OCI-LY3 (cell line): ENCODE data around the gene CTTNBP2NL.

Source experiments
- EZH2phosphoT487 ChIP-seq: fragments of 200-600 bp; shearing (Covaris generic); IDR thresholded peaks from 2 replicates; pipeline ENCODE4 v1.6.1; 2018; ENCODE audit warnings: antibody characterized with exemption, mixed run types, low read depth
- TF ChIP-seq, protein P1 (sequence below): fragments of 200-600, 300-600 bp; sonication (generic); IDR thresholded peaks from 2 replicates; pipeline ENCODE4 v1.5.1; 2014; ENCODE audit warnings: antibody characterized with exemption, low read length, low read depth

DNA sequence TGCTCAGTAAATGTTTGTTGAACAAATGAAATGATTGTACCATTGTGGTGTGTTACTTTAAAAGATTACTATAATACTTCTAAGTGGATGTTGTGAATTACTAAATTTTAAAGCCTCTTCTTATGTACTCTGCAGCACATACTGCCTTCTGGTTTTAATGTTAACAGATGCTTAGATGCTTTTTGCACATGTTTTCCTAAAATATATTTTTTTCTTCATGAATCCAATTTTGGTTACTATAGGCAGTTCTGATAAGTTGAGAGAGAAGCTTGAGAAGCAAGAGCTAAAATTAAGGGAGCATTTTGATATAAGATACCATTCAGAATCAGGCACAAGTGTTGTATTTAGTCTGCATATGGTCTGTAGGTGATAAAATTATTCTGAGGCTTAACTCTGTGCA is 21.3 kb downstream of the CTTNBP2NL start:
- TF ChIP-seq, protein P1, sequence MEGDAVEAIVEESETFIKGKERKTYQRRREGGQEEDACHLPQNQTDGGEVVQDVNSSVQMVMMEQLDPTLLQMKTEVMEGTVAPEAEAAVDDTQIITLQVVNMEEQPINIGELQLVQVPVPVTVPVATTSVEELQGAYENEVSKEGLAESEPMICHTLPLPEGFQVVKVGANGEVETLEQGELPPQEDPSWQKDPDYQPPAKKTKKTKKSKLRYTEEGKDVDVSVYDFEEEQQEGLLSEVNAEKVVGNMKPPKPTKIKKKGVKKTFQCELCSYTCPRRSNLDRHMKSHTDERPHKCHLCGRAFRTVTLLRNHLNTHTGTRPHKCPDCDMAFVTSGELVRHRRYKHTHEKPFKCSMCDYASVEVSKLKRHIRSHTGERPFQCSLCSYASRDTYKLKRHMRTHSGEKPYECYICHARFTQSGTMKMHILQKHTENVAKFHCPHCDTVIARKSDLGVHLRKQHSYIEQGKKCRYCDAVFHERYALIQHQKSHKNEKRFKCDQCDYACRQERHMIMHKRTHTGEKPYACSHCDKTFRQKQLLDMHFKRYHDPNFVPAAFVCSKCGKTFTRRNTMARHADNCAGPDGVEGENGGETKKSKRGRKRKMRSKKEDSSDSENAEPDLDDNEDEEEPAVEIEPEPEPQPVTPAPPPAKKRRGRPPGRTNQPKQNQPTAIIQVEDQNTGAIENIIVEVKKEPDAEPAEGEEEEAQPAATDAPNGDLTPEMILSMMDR = no peak
- TF ChIP-seq EZH2phosphoT487 = no peak
